ENCODE measurements around the gene WNT9B.

The WNT9B gene

DNA sequence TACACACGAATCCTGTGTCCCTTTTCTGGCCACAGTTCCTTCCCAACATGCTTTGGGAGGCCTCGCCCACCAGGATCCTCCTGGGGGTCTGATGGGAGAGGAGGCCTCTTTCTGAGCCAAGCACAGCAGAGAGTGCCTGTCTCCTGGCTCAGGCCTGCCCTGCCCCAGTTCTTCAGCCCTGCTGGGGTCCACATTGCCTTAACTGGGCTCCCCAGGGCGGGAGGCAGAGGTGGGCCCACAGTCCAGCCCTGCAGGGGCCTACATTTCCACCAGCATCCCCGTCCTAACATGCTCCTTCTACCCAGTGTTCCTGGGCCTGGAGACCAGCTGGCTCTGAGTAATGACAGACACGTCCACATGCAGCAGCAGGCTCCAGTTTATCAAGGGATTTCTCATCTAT is 29.6 kb downstream of the WNT9B start:
- DNase-seq (ENCODE audit: low read depth, low spot score) = no peak

GRCh38 chr17:46882666-46883065 is 31.3 kb downstream of the WNT9B start:
- no peak for DNase-seq (ENCODE audit: low read depth, low spot score)

GRCh38 chr17:46883871-46884520 is 32.6 kb downstream of the WNT9B start:
- no peak for DNase-seq (ENCODE audit: low read depth, low spot score)

DNA sequence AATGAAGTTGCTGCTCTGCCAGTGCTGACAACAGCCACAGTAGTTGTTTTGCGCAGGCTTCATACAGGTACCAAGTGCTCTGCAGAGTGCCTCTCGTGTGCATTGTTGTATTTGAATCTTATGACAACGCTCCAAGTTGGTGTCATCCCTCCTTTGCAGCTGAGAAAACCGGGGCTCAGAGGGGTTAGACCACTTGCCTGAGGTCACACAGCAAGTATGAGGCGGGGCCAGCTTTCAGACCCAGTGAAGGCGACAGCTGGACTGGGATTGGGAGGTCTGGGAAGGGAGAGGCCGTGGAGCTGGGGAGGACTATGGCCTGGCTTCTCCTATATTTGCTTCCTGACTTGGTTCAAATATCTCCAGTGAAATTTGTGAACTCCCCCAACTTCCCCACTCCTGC is 33.2 kb downstream of the WNT9B start:
- no peak for DNase-seq (ENCODE audit: low read depth, low spot score)

- no peak for DNase-seq (ENCODE audit: low read depth, low spot score)
Observed at GRCh38 chr17:46885415-46886309, 34.3 kb downstream of the WNT9B start.

DNA sequence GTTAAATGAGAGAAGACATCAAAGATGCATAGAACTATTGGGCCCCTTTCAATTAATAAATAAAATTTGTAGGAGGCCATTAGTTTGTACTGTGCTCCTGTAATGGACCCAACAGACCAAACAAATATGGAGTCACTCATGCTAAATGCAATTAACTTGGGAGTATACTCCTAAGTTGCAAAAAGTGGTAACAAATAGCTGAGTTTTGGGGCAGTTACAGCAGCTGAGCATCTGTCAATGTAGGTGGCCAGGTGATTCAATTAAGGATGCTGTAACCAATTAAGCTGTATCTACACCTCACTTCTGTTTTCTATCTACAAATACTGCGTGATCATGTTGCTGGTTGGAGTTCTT is 34.9 kb downstream of the WNT9B start:
- DNase-seq (ENCODE audit: low read depth, low spot score) = no peak

DNA sequence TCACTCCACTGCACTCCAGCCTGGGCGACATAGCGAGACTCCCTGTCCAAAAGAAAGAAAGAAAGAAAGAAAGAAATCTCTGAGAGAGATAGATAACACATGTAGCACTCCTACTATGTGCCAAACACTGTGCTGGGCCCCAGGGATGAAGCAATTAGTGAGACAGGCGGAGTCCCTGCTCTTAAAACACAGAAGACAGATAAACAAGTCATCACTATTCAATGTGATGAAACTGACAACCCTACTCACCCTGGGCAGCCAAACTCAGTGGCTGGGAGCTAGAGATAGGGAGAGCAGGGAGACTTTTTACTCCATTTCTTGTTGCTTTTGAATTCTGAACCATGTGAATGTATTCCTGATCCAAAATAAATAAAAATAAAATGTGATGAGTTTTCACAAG is 36.3 kb downstream of the WNT9B start:
- DNase-seq (ENCODE audit: low read depth, low spot score) = no peak

DNA sequence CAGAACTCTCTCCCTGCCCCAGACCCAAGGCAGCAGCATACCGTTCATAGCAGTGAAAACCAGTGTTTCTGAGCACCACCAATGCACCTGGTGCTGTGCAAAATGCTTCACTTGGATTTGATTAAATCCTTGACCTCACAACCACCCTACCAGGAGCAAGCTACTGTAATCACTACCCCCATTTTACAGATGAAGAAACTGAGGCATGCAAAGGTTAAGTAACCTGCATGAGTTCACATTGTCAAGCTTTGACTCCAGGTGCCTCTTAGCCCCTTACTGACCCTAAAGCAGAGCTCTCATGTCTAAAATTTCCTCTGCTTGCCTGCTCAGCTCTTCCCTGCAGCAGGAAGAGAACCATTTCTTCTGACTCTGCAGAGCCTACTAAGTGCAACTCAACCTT is 37.3 kb downstream of the WNT9B start:
- no peak for DNase-seq (ENCODE audit: low read depth, low spot score)

DNA sequence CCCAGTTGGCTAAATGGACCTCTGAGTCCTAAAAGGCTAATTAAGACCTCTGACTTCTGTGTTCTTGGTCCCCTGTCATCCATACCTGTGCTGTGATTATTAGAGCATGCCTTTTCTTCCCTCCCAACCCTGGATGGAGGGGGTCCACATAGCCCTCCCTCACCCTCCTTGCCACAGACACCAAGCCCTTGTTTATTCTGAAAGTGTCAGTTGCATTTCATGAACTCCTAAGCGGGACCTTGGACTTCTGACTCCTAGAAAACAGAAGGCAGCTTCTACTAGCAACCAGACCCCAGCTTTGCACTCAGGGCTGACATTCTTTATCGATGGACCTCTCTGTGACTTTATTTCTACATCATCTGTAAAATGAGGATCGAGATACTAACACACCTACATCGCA is 38.1 kb downstream of the WNT9B start:
- no peak for DNase-seq (ENCODE audit: low read depth, low spot score)

DNA sequence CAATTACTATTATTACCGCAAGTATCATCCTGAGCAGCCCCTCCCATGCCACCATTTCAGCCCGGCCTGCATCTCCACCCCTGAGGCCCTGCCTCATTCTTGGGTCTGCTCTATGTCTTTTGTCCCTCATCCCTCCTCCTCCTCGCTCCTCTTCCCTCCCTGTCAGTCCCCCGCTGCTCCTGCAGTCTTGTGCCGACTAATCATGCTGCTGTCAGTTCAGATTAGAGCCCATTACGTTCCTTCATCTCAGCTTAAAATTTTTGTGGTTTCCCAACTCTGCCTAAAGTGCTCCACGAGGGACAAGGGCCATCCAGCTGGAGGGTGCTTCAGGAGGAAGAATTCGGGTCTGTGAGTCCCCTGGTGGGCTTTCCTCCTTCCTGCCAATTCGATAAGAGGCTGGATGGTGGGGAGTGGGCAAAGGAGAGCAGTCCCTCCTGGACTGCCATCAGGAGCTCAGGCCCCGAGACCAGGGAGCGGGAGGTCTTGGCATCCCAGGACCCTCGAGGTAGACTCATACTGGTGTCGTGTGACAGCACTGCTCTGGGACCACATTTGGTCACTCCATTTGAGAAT is 38.7 kb downstream of the WNT9B start:
- DNase-seq (ENCODE audit: low read depth, low spot score) = no peak

- no peak for DNase-seq (ENCODE audit: low read depth, low spot score)
Observed at GRCh38 chr17:46890638-46891037, 39.3 kb downstream of the WNT9B start.

- DNase-seq (ENCODE audit: low read depth, low spot score) = no peak
Observed at GRCh38 chr17:46892192-46892703, 40.9 kb downstream of the WNT9B start.

GRCh38 chr17:46894024-46894423 is 42.6 kb downstream of the WNT9B start:
- no peak for DNase-seq (ENCODE audit: low read depth, low spot score)

- DNase-seq (ENCODE audit: low read depth, low spot score) = no peak
Observed at GRCh38 chr17:46894476-46895151, 43.2 kb downstream of the WNT9B start.

GRCh38 chr17:46895171-46895570 is 43.8 kb downstream of the WNT9B start:
- no peak for DNase-seq (ENCODE audit: low read depth, low spot score)

DNA sequence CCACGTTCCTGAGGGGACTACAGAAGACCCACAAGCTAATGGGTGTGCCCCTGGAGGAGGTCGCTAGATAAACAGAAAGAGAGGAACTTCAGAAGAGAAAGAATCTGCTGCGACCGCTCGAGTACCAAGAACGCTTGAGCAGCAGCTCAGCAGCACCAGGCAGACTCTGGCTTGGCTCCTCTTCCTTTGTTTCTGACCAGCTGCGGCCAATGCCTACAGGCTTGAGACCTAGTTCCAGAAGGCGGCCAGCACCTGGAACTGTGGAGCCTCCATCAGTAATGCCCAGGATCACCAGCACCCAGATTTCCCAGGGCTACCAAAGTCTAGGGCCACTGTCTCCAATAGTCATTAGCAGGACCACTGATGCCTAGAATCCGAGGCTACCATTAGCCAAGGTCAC is 45.6 kb downstream of the WNT9B start:
- DNase-seq (ENCODE audit: low read depth, low spot score) = no peak

DNA sequence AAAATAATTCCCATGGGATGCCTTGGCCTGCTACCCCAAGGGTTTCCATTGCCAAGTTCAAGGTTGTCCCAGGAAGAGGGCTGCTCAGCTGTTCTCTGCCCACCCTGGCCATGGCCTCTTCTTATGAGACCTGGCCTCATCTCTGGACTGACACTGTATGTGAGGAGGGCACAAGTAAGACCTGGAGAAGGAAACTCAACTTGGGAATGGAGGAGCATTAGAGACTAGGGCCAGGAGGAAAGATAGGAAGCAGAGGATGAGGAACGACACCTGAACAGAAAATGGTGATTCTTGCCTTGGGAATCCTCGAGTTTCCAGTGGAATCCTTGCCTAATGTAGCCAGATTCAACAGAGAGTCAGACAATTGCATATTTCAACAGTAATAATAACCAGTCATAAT is 47.0 kb downstream of the WNT9B start:
- no peak for DNase-seq (ENCODE audit: low read depth, low spot score)

- DNase-seq (ENCODE audit: low read depth, low spot score) = no peak
Observed at GRCh38 chr17:46898860-46899259, 47.5 kb downstream of the WNT9B start.

DNA sequence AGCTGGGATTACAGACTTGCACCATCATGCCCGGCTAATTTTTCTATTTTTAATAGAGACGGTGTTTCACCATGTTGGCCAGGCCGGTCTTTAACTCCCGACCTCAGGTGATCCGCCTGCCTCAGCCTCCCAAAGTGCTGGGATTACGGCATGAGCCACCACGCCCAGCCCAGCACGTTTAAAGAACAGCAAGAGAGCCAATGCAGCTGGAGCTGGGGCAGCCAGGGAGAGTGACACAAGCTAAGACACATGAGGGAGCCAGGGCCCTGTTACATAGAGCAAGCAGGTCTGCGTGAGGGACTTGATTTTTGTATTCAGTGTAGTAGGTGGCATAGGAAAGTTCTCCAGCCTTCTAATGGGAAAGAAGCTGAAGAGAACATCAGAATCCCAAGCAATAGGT is 49.9 kb downstream of the WNT9B start:
- no peak for DNase-seq (ENCODE audit: low read depth, low spot score)

DNA sequence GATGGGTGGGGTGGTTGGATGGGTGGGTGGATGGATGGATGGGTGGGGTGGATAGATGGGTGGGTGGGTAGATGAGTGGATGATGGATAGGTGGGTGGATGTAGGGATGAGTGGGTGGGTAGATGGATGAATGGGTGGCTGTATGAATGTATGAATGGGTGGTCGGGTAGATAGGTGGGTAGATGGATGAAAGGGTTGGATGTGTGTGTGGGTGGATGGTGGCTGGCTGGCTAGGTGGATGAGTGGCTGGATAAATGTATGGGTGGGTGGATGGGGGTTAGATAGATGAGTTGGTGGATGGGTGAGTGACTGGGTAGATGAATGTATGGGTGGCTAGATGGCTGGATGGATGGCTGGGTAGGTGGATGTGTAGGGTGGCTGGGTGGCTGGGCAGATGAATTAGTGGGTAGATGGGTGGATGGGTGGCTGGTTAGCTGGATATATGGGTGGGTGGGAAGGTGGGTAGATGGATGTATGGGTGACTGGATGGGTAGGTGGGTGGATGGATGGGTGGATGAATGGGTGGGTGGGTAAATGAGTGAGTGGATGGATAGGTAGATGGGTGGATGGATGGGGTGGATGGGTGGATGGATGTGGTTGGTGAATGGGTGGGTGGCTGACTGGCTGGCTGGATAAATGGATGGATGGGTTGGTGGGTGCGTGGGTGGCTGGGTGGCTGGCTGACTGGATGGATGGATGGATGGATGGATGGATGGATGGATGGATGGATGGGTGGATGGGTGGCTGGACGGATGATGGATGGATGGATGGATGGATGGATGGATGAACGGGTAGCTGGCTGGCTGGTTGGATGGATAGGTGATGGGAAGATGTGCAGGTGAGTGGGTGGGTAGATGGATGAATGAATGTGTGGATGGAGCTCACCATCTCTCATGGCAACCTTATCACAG is 52.6 kb downstream of the WNT9B start:
- no peak for DNase-seq (ENCODE audit: low read depth, low spot score)

DNA sequence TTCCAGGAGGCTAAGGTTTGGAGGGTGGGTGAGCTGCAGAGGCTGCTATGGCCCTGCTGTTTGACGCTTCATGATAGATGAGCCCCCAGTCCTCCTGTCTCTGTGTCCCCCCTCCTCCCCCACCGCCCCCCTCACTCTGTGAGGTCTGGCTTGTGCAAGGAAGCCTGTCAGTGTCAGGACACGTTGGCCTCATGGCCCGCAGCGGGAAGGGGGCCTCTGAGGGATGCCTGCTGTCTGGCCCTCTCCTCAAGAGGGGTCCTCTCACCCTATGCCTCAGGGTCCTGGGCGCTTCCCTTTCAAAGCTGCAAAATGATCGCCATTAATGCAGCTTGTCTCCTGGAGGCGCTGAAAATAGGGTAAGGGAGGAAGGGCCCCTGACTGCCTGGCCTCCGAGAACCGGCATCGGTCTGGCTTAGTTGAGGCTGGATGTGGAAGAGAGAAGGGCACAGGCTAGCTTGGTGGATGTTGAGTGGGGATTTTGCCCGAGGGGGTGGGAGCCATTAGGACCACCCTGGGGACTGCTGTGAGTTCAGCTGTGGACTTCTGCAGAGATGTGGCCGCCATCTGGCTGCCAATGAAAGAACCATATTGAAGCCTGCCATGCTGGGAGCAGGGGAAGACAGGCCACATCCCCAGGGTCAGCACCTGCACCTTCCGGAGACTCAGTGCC is 56.8 kb downstream of the WNT9B start:
- no peak for DNase-seq (ENCODE audit: low read depth, low spot score)

All from activated naive CD8-positive, alpha-beta T cell treated with anti-CD3 and anti-CD28 coated beads, Interleukin-2, amount 50 U/mL, for 16 hours (primary cell).